Prostate gland (tissue), 2 donors: Measurements from ENCODE around the gene DNAJC6.

Source experiments
- POLR2A ChIP-seq: fragments of 450-650 bp; IDR thresholded peaks from one replicate; pipeline ENCODE4 v1.6.1; 2016; ENCODE audit warnings: antibody characterized with exemption, mild to moderate bottlenecking
- TF ChIP-seq, protein P1 (sequence below), 4 experiments: fragments of 200-600 bp in 2 of 4; fragments of 450-650 bp in 2 of 4; sonication (generic) in 2 of 4; IDR thresholded peaks; 1 replicate in 3 of 4; 2 replicates in 1 of 4; pipeline ENCODE4 v1.5.1; 2016 to 2019; ENCODE audit warnings: antibody characterized with exemption in 4 of 4, mild to moderate bottlenecking in 2 of 4, moderate library complexity in 2 of 4

DNA sequence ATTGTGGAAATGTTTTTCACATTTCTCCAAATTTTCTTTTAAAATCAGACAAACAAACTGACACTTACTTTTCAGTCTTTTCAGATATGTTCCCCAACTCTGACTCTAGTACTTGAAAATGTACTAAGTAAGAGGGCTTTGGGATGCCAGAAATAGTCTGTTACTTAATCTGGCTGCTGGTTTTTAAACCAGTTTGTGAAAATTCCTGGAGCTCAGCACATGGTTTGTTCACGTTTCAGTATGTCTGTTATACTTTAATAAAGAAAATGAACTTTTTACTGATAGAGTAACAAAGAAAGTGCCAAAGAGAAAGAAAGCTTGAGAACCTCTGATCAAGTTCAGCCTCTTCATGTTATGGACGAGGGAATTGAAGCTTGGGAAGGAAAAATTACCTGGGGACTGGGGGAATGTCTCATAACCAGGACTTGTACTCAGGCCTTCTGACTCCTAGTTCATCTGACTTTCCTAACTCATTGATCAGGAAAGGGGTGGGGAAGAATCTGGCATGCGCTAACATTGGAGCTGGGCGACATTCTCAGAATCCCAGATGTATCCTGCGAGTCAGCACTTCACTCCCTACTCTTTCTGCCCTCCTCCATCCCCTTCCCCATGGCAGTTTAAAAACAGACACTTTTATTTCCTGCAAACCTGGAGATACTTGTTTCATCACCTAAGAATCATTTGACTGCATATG, 30.8 kb upstream of the DNAJC6 start:
- TF ChIP-seq, protein P1, sequence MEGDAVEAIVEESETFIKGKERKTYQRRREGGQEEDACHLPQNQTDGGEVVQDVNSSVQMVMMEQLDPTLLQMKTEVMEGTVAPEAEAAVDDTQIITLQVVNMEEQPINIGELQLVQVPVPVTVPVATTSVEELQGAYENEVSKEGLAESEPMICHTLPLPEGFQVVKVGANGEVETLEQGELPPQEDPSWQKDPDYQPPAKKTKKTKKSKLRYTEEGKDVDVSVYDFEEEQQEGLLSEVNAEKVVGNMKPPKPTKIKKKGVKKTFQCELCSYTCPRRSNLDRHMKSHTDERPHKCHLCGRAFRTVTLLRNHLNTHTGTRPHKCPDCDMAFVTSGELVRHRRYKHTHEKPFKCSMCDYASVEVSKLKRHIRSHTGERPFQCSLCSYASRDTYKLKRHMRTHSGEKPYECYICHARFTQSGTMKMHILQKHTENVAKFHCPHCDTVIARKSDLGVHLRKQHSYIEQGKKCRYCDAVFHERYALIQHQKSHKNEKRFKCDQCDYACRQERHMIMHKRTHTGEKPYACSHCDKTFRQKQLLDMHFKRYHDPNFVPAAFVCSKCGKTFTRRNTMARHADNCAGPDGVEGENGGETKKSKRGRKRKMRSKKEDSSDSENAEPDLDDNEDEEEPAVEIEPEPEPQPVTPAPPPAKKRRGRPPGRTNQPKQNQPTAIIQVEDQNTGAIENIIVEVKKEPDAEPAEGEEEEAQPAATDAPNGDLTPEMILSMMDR (IDR thresholded peaks at IDR 0.05) = no peak
- TF ChIP-seq POLR2A = no peak
